ENCODE data around the gene ATP6V0C. TPM values are rescaled to one million over a fixed set of nuclear protein-coding genes. Genes with fewer than 3 reads are reported as not detected.

Gene ATP6V0C
- total RNA-seq, 1 experiment from 2014 or later = 212 TPM

GRCh38 chr16:2531696-2532493, 18.1 kb downstream of the ATP6V0C start (continued):
- no peak for TF ChIP-seq SOX15 (CRISPR knock-in tag; IDR thresholded peaks at IDR 0.05)
- TF ChIP-seq FOXK1 (CRISPR knock-in tag; IDR thresholded peaks at IDR 0.05) = peak; percentile 95
- no peak for TF ChIP-seq GTF2I (CRISPR knock-in tag; conservative IDR thresholded peaks at IDR 0.05)
- no peak for TF ChIP-seq CDX4 (CRISPR knock-in tag; IDR thresholded peaks at IDR 0.05; ENCODE audit: borderline replicate concordance)
- peak; percentile 92; the same call in 1 of the 2 replicates for TF ChIP-seq ZNF232 (CRISPR knock-in tag; IDR thresholded peaks at IDR 0.05)
- peak; percentile 69; the same call in 1 of the 2 replicates for TF ChIP-seq ELF4 (CRISPR knock-in tag; IDR thresholded peaks at IDR 0.05; ENCODE audit: low read depth)
- TF ChIP-seq NR2C2 (CRISPR knock-in tag; IDR thresholded peaks at IDR 0.05) = no peak
- TF ChIP-seq TEAD4 (CRISPR knock-in tag; IDR thresholded peaks at IDR 0.05) = no peak
- TF ChIP-seq SP1 (CRISPR knock-in tag; conservative IDR thresholded peaks at IDR 0.05) = peak; percentile 92
- TF ChIP-seq SMAD4 (CRISPR knock-in tag; IDR thresholded peaks at IDR 0.05) = no peak
- TF ChIP-seq GABPB1 (CRISPR knock-in tag; IDR thresholded peaks at IDR 0.05) = peak; percentile 91
- TF ChIP-seq CBFB (CRISPR knock-in tag; IDR thresholded peaks at IDR 0.05; ENCODE audit: low read depth) = peak; percentile 79; the same call in 1 of the 2 replicates
- TF ChIP-seq STAT6 (CRISPR knock-in tag; conservative IDR thresholded peaks at IDR 0.05; ENCODE audit: low read depth) = no peak
- no peak for TF ChIP-seq RORB (CRISPR knock-in tag; IDR thresholded peaks at IDR 0.05)
- TF ChIP-seq HMGXB4 (CRISPR knock-in tag; IDR thresholded peaks at IDR 0.05) = 0 out of 2 replicates have a peak, but pooled peaks have one; percentile 75
- no peak for TF ChIP-seq ZNF425 (CRISPR knock-in tag; conservative IDR thresholded peaks at IDR 0.05)
- TF ChIP-seq ZNF281 (CRISPR knock-in tag; IDR thresholded peaks at IDR 0.05) = peak; percentile 46; the same call in 1 of the 2 replicates
- 0 out of 2 replicates have a peak, but pooled peaks have one; percentile 48 for TF ChIP-seq ATF1 (CRISPR knock-in tag; IDR thresholded peaks at IDR 0.05)
- TF ChIP-seq ZNF138 (CRISPR knock-in tag; conservative IDR thresholded peaks at IDR 0.05) = 0 out of 2 replicates have a peak, but pooled peaks have one; percentile 81
- TF ChIP-seq NFYB (CRISPR knock-in tag; conservative IDR thresholded peaks at IDR 0.05; ENCODE audit: low read depth) = 0 out of 2 replicates have a peak, but pooled peaks have one; percentile 23
- TF ChIP-seq ZNF263 (CRISPR knock-in tag; IDR thresholded peaks at IDR 0.05; ENCODE audit: low read depth) = 0 out of 2 replicates have a peak, but pooled peaks have one; percentile 27
- no peak for TF ChIP-seq ZNF532 (CRISPR knock-in tag; IDR thresholded peaks at IDR 0.05; ENCODE audit: borderline replicate concordance)
- TF ChIP-seq USF2 (CRISPR knock-in tag; IDR thresholded peaks at IDR 0.05) = peak; percentile 81
